H1 (cell line): ENCODE data around the gene VPS9D1. TPM values are rescaled to one million over a fixed set of nuclear protein-coding genes. Genes with fewer than 3 reads are reported as not detected.

Experiments
- CTCF ChIA-PET: fragments of 300-600 bp; sonication (Branson Sonifier 250); formaldehyde crosslinking; loops from one replicate; lab custom pipeline; 2021; ENCODE audit not compliant: partially characterized antibody; lab: Charles Lee
- POLR2A ChIA-PET: fragments of 300-600 bp; sonication (Branson Sonifier 250); formaldehyde crosslinking; loops from one replicate; lab custom pipeline; 2021; ENCODE audit warnings: inconsistent platforms; ENCODE audit not compliant: partially characterized antibody; lab: Charles Lee
- DNase-seq, 2 experiments: peaks; one replicate each; pipeline versions ENCODE4 v3.0.0 to v3.0.0-alpha.2; 2010 to 2022; ENCODE audit warnings: low spot score in 2 of 2, low read depth in 1 of 2, mixed read lengths in 1 of 2
- FAIRE-seq: peaks from 2 replicates; lab custom pipeline; 2011; peaks lifted over from hg19 to GRCh38; lab: Jason Lieb, UNC
- H2AFZ ChIP-seq: 2 replicates; pipeline ENCODE4 v1.8.1; 2012; ENCODE audit warnings: low read length, inconsistent platforms
- H2AK5ac ChIP-seq: 2 replicates; pipeline ENCODE4 v1.6.1; 2013; ENCODE audit warnings: low read depth, low read length
- H2BK120ac ChIP-seq: replicated peaks from 2 replicates; pipeline ENCODE3; 2013; ENCODE audit warnings: low read depth, low read length, inconsistent platforms
- H2BK12ac ChIP-seq: 2 replicates; pipeline ENCODE4 v1.6.1; 2013; ENCODE audit warnings: low read depth, low read length
- H2BK15ac ChIP-seq: 2 replicates; pipeline ENCODE4 v1.6.1; 2013; ENCODE audit warnings: low read length
- H2BK20ac ChIP-seq: 2 replicates; pipeline ENCODE4 v1.6.1; 2013; ENCODE audit warnings: low read length
- H2BK5ac ChIP-seq: 2 replicates; pipeline ENCODE4 v1.6.1; 2013; ENCODE audit warnings: low read depth, low read length
- H3K14ac ChIP-seq: 2 replicates; pipeline ENCODE4 v1.6.1; 2013; ENCODE audit warnings: inconsistent platforms; ENCODE audit not compliant: insufficient read length
- H3K18ac ChIP-seq: 2 replicates; pipeline ENCODE4 v1.6.1; 2013; ENCODE audit warnings: low read length; ENCODE audit errors: extremely low read depth
- H3K23ac ChIP-seq: 2 replicates; pipeline ENCODE4 v1.6.1; 2013; ENCODE audit warnings: inconsistent platforms; ENCODE audit not compliant: insufficient read length
- H3K23me2 ChIP-seq: 2 replicates; pipeline ENCODE4 v1.6.1; 2013; ENCODE audit warnings: low read depth, low read length
- H3K27ac ChIP-seq: 2 replicates; pipeline ENCODE4 v1.6.1; 2011; ENCODE audit warnings: low read depth, low read length, inconsistent platforms
- H3K27me3 ChIP-seq, 4 experiments: replicated peaks in 1 of 4; 1 replicate in 1 of 4; 2 replicates in 3 of 4; pipeline versions ENCODE4 v1.6.1 to v1.8.1; 2011 to 2013; ENCODE audit warnings: low read length in 3 of 4, mild to moderate bottlenecking in 3 of 4, inconsistent platforms in 2 of 4, mixed read lengths in 2 of 4, moderate library complexity in 1 of 4; ENCODE audit not compliant: control insufficient read depth in 3 of 4, insufficient read depth in 3 of 4; ENCODE audit errors: extremely low read depth in 1 of 4
- H3K36me3 ChIP-seq, 4 experiments: 2 replicates each; pipeline versions ENCODE4 v1.6.1 to v1.8.1; 2011 to 2013; ENCODE audit warnings: mild to moderate bottlenecking in 4 of 4, low read length in 3 of 4, moderate library complexity in 2 of 4, control low read depth in 1 of 4, inconsistent platforms in 1 of 4; ENCODE audit not compliant: insufficient read depth in 4 of 4, control insufficient read depth in 2 of 4
- H3K4ac ChIP-seq: replicated peaks from 2 replicates; pipeline ENCODE3; 2013; ENCODE audit warnings: low read length, low read depth, mixed read lengths, inconsistent platforms; ENCODE audit not compliant: insufficient read length
- H3K4me1 ChIP-seq, 4 experiments: replicated peaks in 1 of 4; 1 replicate in 1 of 4; 2 replicates in 3 of 4; pipeline versions ENCODE4 v1.6.1 to v1.8.1; 2011 to 2013; ENCODE audit warnings: low read length in 3 of 4, inconsistent platforms in 2 of 4, mixed read lengths in 1 of 4; ENCODE audit not compliant: insufficient read depth in 4 of 4, control insufficient read depth in 3 of 4
- H3K4me2 ChIP-seq, 2 experiments: 2 replicates each; pipeline versions ENCODE4 v1.6.1 to v1.8.1; 2011 to 2013; ENCODE audit warnings: low read depth in 2 of 2, low read length in 2 of 2, control low read depth in 1 of 2, inconsistent platforms in 1 of 2, mild to moderate bottlenecking in 1 of 2; ENCODE audit not compliant: insufficient read depth in 1 of 2
- H3K4me3 ChIP-seq, 4 experiments: fragments of 200-600, 300-600 bp in 1 of 4; sonication (generic), shearing (Covaris generic), sonication (Bioruptor Twin) in 1 of 4; 2 replicates each; pipeline versions ENCODE4 v1.5.1 to v1.8.1; 2011 to 2016; ENCODE audit warnings: low read length in 4 of 4, low read depth in 3 of 4, control low read depth in 2 of 4, inconsistent platforms in 2 of 4, mild to moderate bottlenecking in 2 of 4, mixed read lengths in 1 of 4, moderate library complexity in 1 of 4; ENCODE audit not compliant: insufficient read depth in 2 of 4; ENCODE audit errors: extremely low read depth in 1 of 4
- H3K56ac ChIP-seq: replicated peaks from 2 replicates; pipeline ENCODE3; 2013; ENCODE audit warnings: low read depth, mild to moderate bottlenecking, mixed read lengths, low read length, inconsistent platforms; ENCODE audit not compliant: insufficient read length
- H3K79me1 ChIP-seq: 2 replicates; pipeline ENCODE4 v1.6.1; 2013; ENCODE audit warnings: low read depth, low read length, control low read depth
- H3K79me2 ChIP-seq, 2 experiments: 2 replicates each; pipeline versions ENCODE4 v1.6.1 to v1.8.1; 2012 to 2013; ENCODE audit warnings: low read length in 2 of 2, mild to moderate bottlenecking in 2 of 2, inconsistent platforms in 1 of 2; ENCODE audit not compliant: insufficient read depth in 2 of 2, control insufficient read depth in 1 of 2
- H3K9ac ChIP-seq, 4 experiments: replicated peaks in 1 of 4; 1 replicate in 1 of 4; 2 replicates in 3 of 4; pipeline versions ENCODE4 v1.6.1 to v1.8.1; 2011 to 2013; ENCODE audit warnings: low read depth in 3 of 4, low read length in 3 of 4, control low read depth in 2 of 4, mild to moderate bottlenecking in 2 of 4, moderate library complexity in 2 of 4, inconsistent platforms in 1 of 4; ENCODE audit errors: extremely low read depth in 1 of 4
- H3K9me3 ChIP-seq, 2 experiments: 2 replicates each; pipeline versions ENCODE4 v1.6.1 to v1.8.1; 2012 to 2013; ENCODE audit warnings: mild to moderate bottlenecking in 2 of 2, moderate library complexity in 2 of 2, control low read depth in 1 of 2, inconsistent platforms in 1 of 2, low read depth in 1 of 2, low read length in 1 of 2, mixed read lengths in 1 of 2; ENCODE audit not compliant: insufficient read depth in 2 of 2
- H4K20me1 ChIP-seq, 2 experiments: replicated peaks in 1 of 2; 2 replicates each; pipeline versions ENCODE3 to v1.8.1; 2011 to 2013; ENCODE audit warnings: inconsistent platforms in 2 of 2, low read length in 2 of 2, mild to moderate bottlenecking in 1 of 2; ENCODE audit not compliant: insufficient read depth in 2 of 2, control insufficient read depth in 1 of 2
- H4K5ac ChIP-seq: 2 replicates; pipeline ENCODE4 v1.6.1; 2013; ENCODE audit warnings: low read length, low read depth, mixed read lengths, inconsistent platforms; ENCODE audit not compliant: insufficient read length
- H4K8ac ChIP-seq: 2 replicates; pipeline ENCODE4 v1.8.0; 2013; ENCODE audit warnings: mild to moderate bottlenecking, moderate library complexity, low read length, inconsistent platforms; ENCODE audit not compliant: insufficient read depth; ENCODE audit errors: extremely low read depth
- H4K91ac ChIP-seq: replicated peaks from 2 replicates; pipeline ENCODE3; 2013; ENCODE audit warnings: low read length, mixed read lengths, inconsistent platforms; ENCODE audit not compliant: insufficient read length
- JUN ChIP-seq: IDR thresholded peaks from 2 replicates; pipeline ENCODE4 v1.6.1; 2011; ENCODE audit warnings: low read depth, mild to moderate bottlenecking, improper control_type of control experiment, low read length
- KDM4A ChIP-seq: IDR thresholded peaks from one replicate; pipeline ENCODE4 v1.7.1; 2012; ENCODE audit warnings: low read depth, mild to moderate bottlenecking, moderate library complexity, low read length, inconsistent platforms; ENCODE audit not compliant: severe bottlenecking
- RAD21 ChIP-seq, 2 experiments: IDR thresholded peaks in 1 of 2; conservative IDR thresholded peaks in 1 of 2; 2 replicates each; pipeline ENCODE4 v1.6.1; 2011; ENCODE audit warnings: low read depth in 2 of 2, low read length in 2 of 2, improper control_type of control experiment in 1 of 2, inconsistent platforms in 1 of 2, mild to moderate bottlenecking in 1 of 2, moderate library complexity in 1 of 2
- SIX5 ChIP-seq: IDR thresholded peaks from 2 replicates; pipeline ENCODE4 v1.6.1; 2011; ENCODE audit warnings: mild to moderate bottlenecking, low read depth, low read length
- WGBS, 2 experiments: shearing (Covaris generic) in 1 of 2; methylation state at CpG; one replicate each; pipeline versions ENCODE4 v1.1.6 to v1.1.7; 2013 to 2015; ENCODE audit warnings: low lambda C conversion rate in 2 of 2, mixed read lengths in 2 of 2, inconsistent platforms in 1 of 2, low coverage in 1 of 2, missing lambda C conversion rate in 1 of 2; ENCODE audit not compliant: insufficient replicate concordance in 2 of 2, insufficient coverage in 1 of 2, insufficient read length in 1 of 2; ENCODE audit errors: extremely low coverage in 1 of 2, missing lambda C conversion rate in 1 of 2; 5-methylcytosine and 5-hydroxymethylcytosine counted together
- polyA plus RNA-seq, 7 experiments: library from polyadenylated mRNA; depleted of rRNA in 3 of 7; stranded (reverse) in 5 of 7; unstranded in 2 of 7; fragments of >200 nt in 5 of 7; fragments of 200-250 nt in 2 of 7; gene quantifications; 1 replicate in 5 of 7; 2 replicates in 1 of 7; 4 replicates in 1 of 7; pipeline versions ENCODE4 v1.2.1 to v1.2.3, GENCODE V29; 2011 to 2013; ENCODE audit warnings: missing spikeins in 2 of 7, mixed read lengths in 2 of 7
- total RNA-seq: library from RNA; stranded (reverse); fragmentation: NEBNext Ultra II Directional; extraction: Animal tissue kit (Norgen Biotek cat#: 25700); gene quantifications from 2 replicates; pipeline ENCODE4 v1.2.1, GENCODE V29; 2021
- TF ChIP-seq, protein P1 (sequence below): IDR thresholded peaks from 2 replicates; pipeline ENCODE4 v1.6.1; 2012; ENCODE audit warnings: inconsistent platforms

The VPS9D1 gene
- total and polyA plus RNA-seq, 2 of the 8 experiments (the other 6 are each of a cell fraction or from before 2014, with no cell fraction given): 2.9 to 5.4 TPM

DNA sequence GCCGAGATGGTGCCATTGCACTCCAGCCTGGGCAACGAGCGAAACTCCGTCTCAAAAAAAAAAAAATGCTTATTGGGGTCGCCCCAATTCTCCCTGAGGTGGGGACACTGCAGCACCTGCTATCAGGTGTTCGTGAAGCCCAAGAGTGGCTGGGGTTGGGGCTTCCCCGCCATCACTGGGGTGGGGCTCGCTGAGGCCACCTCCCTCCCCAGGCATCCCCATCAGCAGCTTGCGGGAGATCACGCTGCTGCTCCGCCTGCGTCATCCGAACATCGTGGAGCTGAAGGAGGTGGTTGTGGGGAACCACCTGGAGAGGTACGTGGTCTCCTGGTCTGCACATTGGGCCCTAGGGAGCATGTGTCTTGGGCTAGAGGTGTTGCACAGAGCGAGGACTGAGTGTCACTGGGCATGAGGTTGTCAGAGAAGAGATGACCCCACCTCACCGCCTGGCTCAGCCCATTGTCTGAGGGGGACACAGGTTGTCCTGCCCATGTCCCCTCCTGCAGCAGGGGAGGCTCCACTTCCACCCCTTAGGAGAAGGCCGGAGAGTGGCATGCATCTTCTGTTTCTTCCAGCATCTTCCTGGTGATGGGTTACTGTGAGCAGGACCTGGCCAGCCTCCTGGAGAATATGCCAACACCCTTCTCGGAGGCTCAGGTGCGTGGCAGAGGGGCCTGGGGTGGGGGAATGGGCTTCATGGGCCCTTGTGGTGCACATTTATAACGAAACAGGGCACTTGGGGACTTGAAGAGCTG, 29.3 kb downstream of the VPS9D1 start:
- Histone ChIP-seq H3K27me3 (no peaks in the 10 kb centered on the region), H2BK120ac (no peak overlapping the region), H2AK5ac (no peak overlapping the region), H3K4me1 (peaks cover 0 to 7% (median 2%) of the 10 kb centered on the region in 4 experiments; a peak in 4 of 7 replicates), H3K23me2 (peaks cover 6% of the 10 kb centered on the region; the same call in 1 of the 2 replicates), H2BK5ac (no peak overlapping the region), H3K4me2 (no peak overlapping the region), H4K8ac (no peak overlapping the region; the same call in 1 of the 2 replicates), H2BK12ac (no peak overlapping the region), H3K36me3 (peaks cover 3 to 30% (median 17%) of the 10 kb centered on the region in 4 experiments; a peak in 7 of 8 replicates), H2BK15ac (no peak overlapping the region), H4K20me1 (peaks cover 0 to 20% of the 10 kb centered on the region in 2 experiments), H4K91ac (no peak overlapping the region), H2BK20ac (no peak overlapping the region), H3K4me3 (no peak overlapping the region), H3K79me2 (peaks cover 0 to 11% of the 10 kb centered on the region in 2 experiments; a peak in 1 of 4 replicates), H3K18ac (no peak overlapping the region), H3K56ac (no peak overlapping the region), H3K4ac (no peak overlapping the region), H3K14ac (no peak overlapping the region), H4K5ac (no peak overlapping the region), H2AFZ (no peak overlapping the region), H3K9me3 (no peaks in the 10 kb centered on the region), H3K79me1 (peaks cover 11% of the 10 kb centered on the region), H3K23ac (no peak overlapping the region), H3K27ac (no peak overlapping the region), H3K9ac (0 out of 7 replicates have a peak overlapping the region, but pooled peaks of 1 of the 4 experiments have one; percentile 4)
- FAIRE-seq: no peak
- CTCF ChIA-PET: interaction anchor here (1.2 to 1.4 kb wide), 2 partner anchors 23 to 92 kb away, joined by 3 to 4 read pairs; no protein-coding TSS in a partner anchor
- no peak for DNase-seq
- no peak for TF ChIP-seq KDM4A
- TF ChIP-seq, protein P1, sequence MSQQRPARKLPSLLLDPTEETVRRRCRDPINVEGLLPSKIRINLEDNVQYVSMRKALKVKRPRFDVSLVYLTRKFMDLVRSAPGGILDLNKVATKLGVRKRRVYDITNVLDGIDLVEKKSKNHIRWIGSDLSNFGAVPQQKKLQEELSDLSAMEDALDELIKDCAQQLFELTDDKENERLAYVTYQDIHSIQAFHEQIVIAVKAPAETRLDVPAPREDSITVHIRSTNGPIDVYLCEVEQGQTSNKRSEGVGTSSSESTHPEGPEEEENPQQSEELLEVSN: no peak
- TF ChIP-seq JUN: no peak
- no peak for TF ChIP-seq SIX5
- TF ChIP-seq RAD21 (IDR thresholded peaks at IDR 0.05 in 1 of 2, conservative IDR thresholded peaks at IDR 0.05 in 1 of 2; ENCODE audit: low read depth in 2 of 2, low read length in 2 of 2): no peak
- POLR2A ChIA-PET: interaction anchor here (1.1 kb wide), 1 partner anchor 12 kb away, joined by 3 read pairs; no protein-coding TSS in a partner anchor
- 93% methylated on average over 17 of the region's 21 CpGs; no CpG with 5 or more reads in 1 of the 2 experiments for WGBS, 2 experiments
